Activated CD8-positive, alpha-beta memory T cell treated with anti-CD3 and anti-CD28 coated beads for 36 hours (primary cell): Measurements from ENCODE around the gene GLB1L2. TPM values are rescaled to one million over a fixed set of nuclear protein-coding genes. Genes with fewer than 3 reads are reported as not detected.

Experiments
- CTCF ChIA-PET: fragments of 350-600 bp; sonication (Branson Sonifier 250); formaldehyde crosslinking; loops from one replicate; lab custom pipeline; 2021; ENCODE audit warnings: antibody characterized with exemption; lab: Charles Lee
- POLR2A ChIA-PET: fragments of 350-600 bp; sonication (Branson Sonifier 250); formaldehyde crosslinking; loops from one replicate; lab custom pipeline; 2021; ENCODE audit warnings: antibody characterized with exemption; lab: Charles Lee
- total RNA-seq, 2 experiments: library from RNA; stranded (reverse); gene quantifications; one replicate each; pipeline ENCODE4 v1.2.3, GENCODE V29; 2021

The GLB1L2 gene
- total RNA-seq, 2 experiments from 2014 or later, result 8.6 to 9.0 TPM

DNA sequence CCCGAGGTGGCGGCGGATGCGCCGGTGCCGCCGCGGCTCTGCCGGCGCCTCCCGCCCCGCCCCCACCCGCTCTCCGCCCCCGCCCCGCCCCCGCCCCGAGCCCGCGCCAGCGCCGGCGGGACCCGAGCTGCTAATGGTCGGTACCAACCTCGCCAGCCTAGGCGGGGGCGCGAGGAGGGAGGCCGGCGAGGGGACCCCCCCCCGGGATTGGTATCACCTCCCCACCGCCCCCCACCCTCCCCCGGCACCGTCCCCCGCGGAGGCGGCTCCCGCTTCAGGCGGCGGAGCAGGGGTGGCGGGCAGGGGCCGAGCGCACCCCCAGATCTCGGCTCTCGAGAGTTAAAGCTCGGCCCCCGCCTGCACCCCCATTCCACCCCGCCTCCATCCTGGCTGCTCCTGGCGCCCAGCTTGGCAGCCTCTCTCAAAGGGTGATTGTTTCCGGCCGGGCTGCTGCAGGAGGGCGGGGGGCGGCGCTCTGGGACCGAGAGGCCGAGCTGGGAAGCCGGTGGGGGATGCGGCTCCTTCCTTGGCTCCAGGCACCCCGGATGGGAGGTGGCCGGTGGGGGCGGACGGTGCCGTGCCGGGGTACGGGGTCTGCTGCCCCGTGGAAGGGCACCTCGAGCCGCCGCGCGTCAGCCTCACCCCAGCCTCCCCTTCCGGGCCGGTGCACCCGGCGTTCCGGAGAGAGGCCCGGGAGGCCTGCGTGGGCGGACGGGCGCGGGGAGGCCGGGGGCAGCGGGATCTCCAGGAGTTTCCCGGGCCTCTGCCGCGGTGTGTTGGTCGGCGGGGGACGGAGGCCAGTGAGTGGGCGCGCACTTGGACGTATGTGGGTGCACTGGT lies 80.6 kb downstream of the GLB1L2 start, which contains the start of gene B3GAT1:
Gene B3GAT1, minus strand, starts transcription at position 40 of the 840 bp plus-strand sequence. CDS start 24,583 bp downstream, outside the sequence.
- ChIA-PET CTCF (interaction anchor here (0.9 kb wide), 1 partner anchor 12 kb away, joined by 3 read pairs; no protein-coding TSS in a partner anchor), POLR2A (no interaction called here)

GRCh38 chr11:134413043-134413825 lies 81.4 kb downstream of the GLB1L2 start:
- POLR2A ChIA-PET, result no interaction called here

DNA sequence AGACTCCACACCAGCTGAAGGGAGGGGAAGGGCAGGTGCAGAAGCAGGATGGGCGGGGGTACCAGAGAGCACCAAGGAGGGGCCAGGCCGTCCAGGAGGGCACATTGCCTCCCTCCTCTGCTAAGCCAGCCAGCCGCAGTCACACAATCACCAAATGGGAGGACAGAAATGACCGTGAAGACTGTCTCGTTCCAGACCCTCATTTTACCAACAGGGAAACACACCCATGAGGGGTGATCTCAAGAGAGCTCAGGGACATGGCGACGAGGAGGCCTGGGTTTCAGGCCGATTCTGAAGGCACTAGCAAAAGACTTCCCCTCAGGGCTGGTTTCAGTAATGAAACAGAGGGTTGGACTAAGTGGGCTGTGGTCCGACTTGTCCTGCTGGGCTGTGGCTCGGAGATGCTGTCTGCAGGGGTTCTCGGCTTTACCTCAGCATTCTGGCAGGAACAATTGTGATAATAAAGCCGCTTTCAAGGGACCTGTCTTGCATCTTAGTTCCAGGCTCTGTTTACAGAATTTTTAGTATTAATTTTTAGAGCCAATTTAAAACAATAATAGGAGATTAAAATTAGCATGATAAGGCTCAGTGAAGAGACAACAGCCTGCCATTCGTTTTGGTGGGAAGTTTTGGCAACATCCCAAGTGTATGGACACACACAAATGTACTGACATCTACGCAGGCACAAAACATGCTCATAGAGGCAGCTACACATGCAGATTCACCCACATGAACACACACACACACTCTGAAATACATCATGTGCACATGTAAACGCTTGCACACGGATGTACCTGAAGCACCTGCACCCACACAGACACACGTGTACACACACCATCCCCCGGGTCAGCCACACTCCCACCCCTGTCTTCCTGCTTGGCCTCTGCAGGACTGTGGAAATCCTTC lies 82.3 kb downstream of the GLB1L2 start:
- ChIA-PET POLR2A (no interaction called here), CTCF (interaction anchor here (0.9 kb wide), 1 partner anchor 11 kb away, joined by 3 read pairs; no protein-coding TSS in a partner anchor)

More at GRCh38 chr11:134413043-134413825, 81.4 kb downstream of the GLB1L2 start:
- CTCF ChIA-PET, result interaction anchor here (0.9 kb wide), 1 partner anchor 12 kb away, joined by 3 read pairs; no protein-coding TSS in a partner anchor

DNA sequence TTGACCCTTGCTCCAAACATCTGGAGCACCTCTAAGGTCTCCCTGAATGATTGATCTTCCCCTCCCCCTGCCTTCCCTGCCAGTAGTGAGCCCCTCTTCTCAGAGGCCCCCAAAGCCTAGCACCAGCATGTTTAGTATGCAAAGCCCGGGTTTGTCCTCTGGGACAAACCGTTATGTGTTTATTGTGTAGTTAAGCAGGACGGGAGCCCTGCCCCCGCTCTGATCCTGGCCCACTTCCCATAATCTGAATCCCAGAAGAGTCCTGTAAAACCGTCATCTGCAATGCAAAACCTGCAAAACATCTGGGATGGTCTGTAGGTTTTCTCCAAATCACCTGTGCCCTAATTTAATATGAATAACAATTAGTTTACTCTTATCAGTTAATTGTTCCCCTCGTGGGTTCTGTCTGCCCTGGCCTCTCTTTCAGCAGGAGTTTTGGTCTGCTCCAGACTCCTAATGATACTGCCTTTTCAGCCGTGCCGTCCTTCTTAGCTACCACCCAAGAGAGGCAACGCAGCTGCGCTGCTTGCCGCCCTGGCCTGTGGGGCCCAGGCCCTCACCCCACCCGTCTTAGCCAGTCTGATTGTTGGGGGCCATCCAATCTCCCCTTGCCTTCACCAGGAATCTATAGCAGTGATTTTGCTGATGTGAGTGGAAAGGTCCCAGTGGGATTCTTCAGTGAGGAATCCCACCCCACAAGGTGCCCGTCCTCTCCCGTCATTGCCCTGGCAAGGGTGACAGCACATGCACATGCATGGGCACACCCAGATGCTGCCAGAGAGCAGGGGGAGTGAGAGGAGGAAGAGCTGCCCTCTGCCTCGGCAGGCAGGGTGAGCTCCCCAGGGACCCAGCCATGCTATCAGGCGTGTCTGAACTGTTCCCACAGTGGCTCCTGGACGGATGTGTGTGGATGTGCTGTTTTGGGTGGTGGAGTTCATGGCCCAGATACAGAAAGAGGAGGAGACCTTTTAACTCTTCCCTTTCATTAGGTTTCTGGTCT lies 83.3 kb downstream of the GLB1L2 start:
- CTCF ChIA-PET, result no interaction called here

GRCh38 chr11:134416726-134417125 lies 84.9 kb downstream of the GLB1L2 start:
- POLR2A ChIA-PET, result no interaction called here
- CTCF ChIA-PET, result no interaction called here

More for the DNA sequence above, 83.3 kb downstream of the GLB1L2 start:
- POLR2A ChIA-PET, result interaction anchor here (0.6 kb wide), 1 partner anchor 329 kb away, joined by 4 read pairs; no protein-coding TSS in a partner anchor

GRCh38 chr11:134417871-134418840 lies 86.4 kb downstream of the GLB1L2 start:
- ChIA-PET POLR2A (no interaction called here), CTCF (no interaction called here)

GRCh38 chr11:134423106-134423505 lies 91.3 kb downstream of the GLB1L2 start:
- CTCF ChIA-PET, result no interaction called here
- POLR2A ChIA-PET, result no interaction called here

GRCh38 chr11:134425413-134425812 lies 93.6 kb downstream of the GLB1L2 start:
- ChIA-PET POLR2A (no interaction called here), CTCF (interaction anchor here (1.0 kb wide), 1 partner anchor 12 kb away, joined by 3 read pairs; no protein-coding TSS in a partner anchor)

Other genes starting within 250 kb of the GLB1L2 start
- gene NCAPD3, start 108.0 kb upstream of the GLB1L2 start, total RNA-seq, result 100 to 1,000 TPM in 1 of 2 experiments, 10 to 100 TPM in 1; 94.6 to 100 TPM
- gene VPS26B, start 107.3 kb upstream of the GLB1L2 start, total RNA-seq, result 10 to 100 TPM; 33.5 to 35.5 TPM
- 10 to 100 TPM; 66.4 to 73.2 TPM for gene THYN1, start 78.6 kb upstream of the GLB1L2 start, total RNA-seq
- 10 to 100 TPM; 26.5 to 26.9 TPM for gene ACAD8, start 78.4 kb upstream of the GLB1L2 start, total RNA-seq
- gene GLB1L3, start 55.6 kb upstream of the GLB1L2 start, total RNA-seq, result 1 to 10 TPM; 4.7 to 4.8 TPM
- under 1 TPM; 0.15 to 0.19 TPM for gene B3GAT1, start 80.3 kb downstream of the GLB1L2 start, total RNA-seq